GM23338 (cell line): ENCODE data around the gene PTCHD1. TPM values are rescaled to one million over a fixed set of nuclear protein-coding genes. Genes with fewer than 3 reads are reported as not detected.

Experiments
- ATAC-seq: fragments of 200-7000 bp; cut with Tn5 transposase; 3 replicates; pipeline ENCODE4 v1.9.1; 2020
- DNase-seq: peaks from one replicate; pipeline ENCODE4 v3.0.0-alpha.2; 2015; ENCODE audit warnings: low spot score
- H2AFZ ChIP-seq: fragments of 200-600 bp; sonication (generic); 2 replicates; pipeline ENCODE4 v1.8.0; 2016; ENCODE audit warnings: antibody characterized with exemption, mild to moderate bottlenecking, moderate library complexity
- H3F3A ChIP-seq: fragments of 200-600 bp; sonication (generic); replicated peaks from 2 replicates; pipeline ENCODE4 v1.8.0; 2017; ENCODE audit warnings: antibody characterized with exemption, mixed run types, low read depth
- H3K27ac ChIP-seq: fragments of 200-600 bp; sonication (generic); 2 replicates; pipeline ENCODE4 v1.6.1; 2016; ENCODE audit warnings: low read depth
- H3K27me3 ChIP-seq: fragments of 200-600 bp; sonication (generic); 2 replicates; pipeline ENCODE4 v1.8.0; 2016; ENCODE audit warnings: mild to moderate bottlenecking, mixed run types, moderate library complexity; ENCODE audit not compliant: insufficient read depth
- H3K36me3 ChIP-seq: fragments of 200-600 bp; sonication (generic); 2 replicates; pipeline ENCODE4 v1.8.0; 2016; ENCODE audit warnings: mild to moderate bottlenecking; ENCODE audit not compliant: insufficient read depth
- H3K4me1 ChIP-seq: fragments of 200-600 bp; sonication (generic); 2 replicates; pipeline ENCODE4 v1.8.0; 2016; ENCODE audit warnings: mild to moderate bottlenecking, moderate library complexity; ENCODE audit not compliant: insufficient read depth
- H3K4me2 ChIP-seq: fragments of 200-600 bp; sonication (generic); 2 replicates; pipeline ENCODE4 v1.7.1; 2017; ENCODE audit warnings: mixed run types
- H3K4me3 ChIP-seq: fragments of 200-600 bp; sonication (generic); 2 replicates; pipeline ENCODE4 v1.6.1; 2016; ENCODE audit warnings: mixed run types
- H3K79me2 ChIP-seq: fragments of 200-600 bp; sonication (generic); replicated peaks from 2 replicates; pipeline ENCODE4 v1.8.0; 2017; ENCODE audit warnings: mild to moderate bottlenecking; ENCODE audit not compliant: insufficient read depth
- H3K9me2 ChIP-seq: fragments of 200-600 bp; sonication (generic); 2 replicates; pipeline ENCODE4 v1.8.0; 2017; ENCODE audit not compliant: insufficient read depth
- H4K20me1 ChIP-seq: fragments of 200-600 bp; sonication (generic); replicated peaks from 2 replicates; pipeline ENCODE4 v1.8.0; 2017; ENCODE audit warnings: mild to moderate bottlenecking; ENCODE audit not compliant: insufficient read depth
- H3K27ac Mint-ChIP-seq: 2 replicates; pipeline ENCODE4 v1.8.0; 2020; ENCODE audit warnings: inconsistent platforms, mild to moderate bottlenecking, moderate library complexity, mixed read lengths
- H3K27me3 Mint-ChIP-seq: 3 replicates; pipeline ENCODE4 v1.8.0; 2022; ENCODE audit warnings: low read depth, mild to moderate bottlenecking, moderate library complexity, mixed read lengths, inconsistent platforms; ENCODE audit not compliant: insufficient read depth, poor library complexity
- H3K36me3 Mint-ChIP-seq: 3 replicates; pipeline ENCODE4 v1.8.0; 2021; ENCODE audit warnings: low read depth, mild to moderate bottlenecking, inconsistent platforms, moderate library complexity, mixed read lengths
- H3K4me1 Mint-ChIP-seq: 3 replicates; pipeline ENCODE4 v1.8.0; 2020; ENCODE audit warnings: mild to moderate bottlenecking, inconsistent platforms, mixed read lengths
- H3K4me3 Mint-ChIP-seq: 3 replicates; pipeline ENCODE4 v1.8.0; 2021; ENCODE audit warnings: moderate library complexity, mild to moderate bottlenecking, inconsistent platforms, mixed read lengths
- H3K9me3 Mint-ChIP-seq: 3 replicates; pipeline ENCODE4 v1.8.0; 2020; ENCODE audit warnings: moderate library complexity, mild to moderate bottlenecking, inconsistent platforms, mixed read lengths
- CREB1 ChIP-seq: fragments of 250-450 bp; sonication (Bioruptor Pico); IDR thresholded peaks from 2 replicates; pipeline ENCODE4 v1.5.0; 2020; ENCODE audit warnings: low read depth, mild to moderate bottlenecking, moderate library complexity
- CTCF ChIP-seq, 2 experiments: fragments of 200-600 bp in 1 of 2; sonication (generic) in 1 of 2; conservative IDR thresholded peaks; 2 replicates each; pipeline versions ENCODE4 v1.5.1 to v1.6.1; 2016 to 2017; ENCODE audit warnings: antibody characterized with exemption in 2 of 2, low read depth in 2 of 2, mild to moderate bottlenecking in 2 of 2, moderate library complexity in 1 of 2
- EZH2 ChIP-seq: fragments of 200-600 bp; sonication (generic); IDR thresholded peaks from one replicate; pipeline ENCODE4 v1.8.0; 2017; ENCODE audit warnings: antibody characterized with exemption, mild to moderate bottlenecking, low read depth; ENCODE audit not compliant: unreplicated experiment
- EZH2phosphoT487 ChIP-seq: fragments of 200-600 bp; sonication (generic); IDR thresholded peaks from one replicate; pipeline ENCODE4 v1.8.1; 2018; ENCODE audit warnings: antibody characterized with exemption; ENCODE audit not compliant: unreplicated experiment
- REST ChIP-seq: IDR thresholded peaks from one replicate; pipeline ENCODE4 v1.6.1; 2018; ENCODE audit warnings: antibody characterized with exemption; ENCODE audit not compliant: unreplicated experiment
- ZNF331 ChIP-seq: fragments of 250-450 bp; sonication (Bioruptor Pico); IDR thresholded peaks from 2 replicates; pipeline ENCODE4 v1.5.0; 2020; ENCODE audit warnings: low read depth, mild to moderate bottlenecking, moderate library complexity
- ZNF462 ChIP-seq: fragments of 250-450 bp; sonication (Bioruptor Pico); IDR thresholded peaks from 2 replicates; pipeline ENCODE4 v1.5.0; 2020; ENCODE audit warnings: mild to moderate bottlenecking, moderate library complexity
- polyA plus RNA-seq: library from polyadenylated mRNA; unstranded; fragments of >200 nt; fragmentation: Nextera tagmentation; extraction: Ambion mirVana; gene quantifications from 2 replicates; pipeline ENCODE4 v1.2.1, GENCODE V29; 2016
- total RNA-seq: library from RNA; depleted of rRNA; stranded (reverse); fragments of >200 nt; shearing (Covaris generic); gene quantifications from 2 replicates; pipeline ENCODE4 v1.2.3, GENCODE V29; 2014

PTCHD1 gene
- total and polyA plus RNA-seq, 2 experiments from 2014 or later = 1.5 to 1.9 TPM

GRCh38 chrX:23364416-23364815 lies 29.8 kb downstream of the PTCHD1 start (continued):
- TF ChIP-seq CTCF (conservative IDR thresholded peaks at IDR 0.05; ENCODE audit: low read depth in 2 of 2) (no peak), ZNF331 (CRISPR knock-in tag) (no peak), EZH2 (no peak), REST (no peak)

- Histone ChIP-seq H2AFZ (no peak overlapping the region), H3K36me3 (no peaks in the 10 kb centered on the region), H3K4me2 (no peak overlapping the region), H3K27ac (no peak overlapping the region), H3F3A (no peaks in the 10 kb centered on the region), H4K20me1 (no peaks in the 10 kb centered on the region), H3K9me2 (no peaks in the 10 kb centered on the region), H3K79me2 (no peaks in the 10 kb centered on the region), H3K4me3 (no peak overlapping the region), H3K27me3 (no peaks in the 10 kb centered on the region), H3K4me1 (no peaks in the 10 kb centered on the region)
- peaks cover 3% of the 10 kb centered on the region; the same call in 1 of the 3 replicates for H3K4me1 Mint-ChIP-seq
- no peaks in the 10 kb centered on the region; the same call in 2 of the 3 replicates for H3K9me3 Mint-ChIP-seq
- peaks cover 19% of the 10 kb centered on the region; the same call in 2 of the 3 replicates for H3K36me3 Mint-ChIP-seq
- no peak overlapping the region for H3K27ac Mint-ChIP-seq
- DNase-seq (no peak), ATAC-seq (no peak)
- no peak overlapping the region for H3K4me3 Mint-ChIP-seq
- H3K27me3 Mint-ChIP-seq = peaks cover 3% of the 10 kb centered on the region
- TF ChIP-seq EZH2phosphoT487 = no peak
- no peak for TF ChIP-seq REST
- no peak for TF ChIP-seq CREB1
- TF ChIP-seq ZNF462 (CRISPR knock-in tag) = no peak
Measured at GRCh38 chrX:23365541-23365940, 30.9 kb downstream of the PTCHD1 start.
